ENCODE data around the gene SAXO2. TPM values are rescaled to one million over a fixed set of nuclear protein-coding genes. Genes with fewer than 3 reads are reported as not detected.
"Not testable (repeated sequence)": the region's sequence is repeated elsewhere in the genome, so short reads cannot be mapped to it uniquely, and the experiment has no call there.

Gene SAXO2
- total and polyA plus RNA-seq, 2 of the 8 experiments (the other 6 are each of a cell fraction or from before 2014, with no cell fraction given): 3.1 TPM

DNA sequence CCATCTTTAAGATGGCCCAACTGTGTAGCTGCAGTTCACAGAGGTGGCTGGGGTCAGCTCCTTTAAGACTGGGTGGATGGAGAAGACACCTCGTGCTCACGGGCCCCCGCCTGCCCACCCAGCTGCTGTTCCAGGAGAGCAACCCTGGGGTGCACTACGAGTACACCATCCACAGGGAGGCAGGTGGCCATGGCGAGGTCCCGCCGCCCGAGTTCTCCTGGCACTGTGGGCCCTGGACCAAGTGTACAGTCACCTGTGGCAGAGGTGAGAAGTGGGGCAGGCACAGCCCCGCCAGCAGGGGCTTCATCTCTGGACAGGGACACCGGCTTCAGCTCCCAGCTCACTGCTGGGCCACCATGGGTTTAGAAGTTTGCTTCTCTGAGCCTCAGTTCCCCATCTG, 59.9 kb downstream of the SAXO2 start:
- H3K27me3 ChIP-seq (replicated peaks in 1 of 4; ENCODE audit: control insufficient read depth in 3 of 4, extremely low read depth in 1 of 4, insufficient read depth in 3 of 4, low read length in 3 of 4); POLR2A ChIA-PET (ENCODE audit: partially characterized antibody); H2BK5ac ChIP-seq (ENCODE audit: low read depth, low read length); H2AK5ac ChIP-seq (ENCODE audit: low read depth, low read length); H3K27ac ChIP-seq (ENCODE audit: low read depth, low read length); H2AFZ ChIP-seq (ENCODE audit: low read length); H3K79me1 ChIP-seq (ENCODE audit: low read depth, low read length); H3K23ac ChIP-seq (ENCODE audit: insufficient read length); H3K79me2 ChIP-seq (ENCODE audit: control insufficient read depth in 1 of 2, insufficient read depth in 2 of 2, low read length in 2 of 2); H3K9me3 ChIP-seq (ENCODE audit: insufficient read depth in 2 of 2, low read depth in 1 of 2, low read length in 1 of 2); H3K4ac ChIP-seq (replicated peaks; ENCODE audit: insufficient read length, low read depth, low read length); H4K91ac ChIP-seq (replicated peaks; ENCODE audit: insufficient read length, low read length); H4K20me1 ChIP-seq (replicated peaks in 1 of 2; ENCODE audit: control insufficient read depth in 1 of 2, insufficient read depth in 2 of 2, low read length in 2 of 2); H3K4me1 ChIP-seq (replicated peaks in 1 of 4; ENCODE audit: control insufficient read depth in 3 of 4, insufficient read depth in 4 of 4, low read length in 3 of 4); DNase-seq (ENCODE audit: low read depth in 1 of 2, low spot score in 2 of 2); H4K5ac ChIP-seq (ENCODE audit: insufficient read length, low read depth, low read length); H3K14ac ChIP-seq (ENCODE audit: insufficient read length); H4K8ac ChIP-seq (ENCODE audit: extremely low read depth, insufficient read depth, low read length); H3K36me3 ChIP-seq (ENCODE audit: control insufficient read depth in 2 of 4, insufficient read depth in 4 of 4, low read length in 3 of 4); CTCF ChIA-PET (ENCODE audit: partially characterized antibody); H3K4me3 ChIP-seq (ENCODE audit: extremely low read depth in 1 of 4, insufficient read depth in 2 of 4, low read depth in 3 of 4, low read length in 4 of 4); H2BK12ac ChIP-seq (ENCODE audit: low read depth, low read length); FAIRE-seq; H3K9ac ChIP-seq (replicated peaks in 1 of 4; ENCODE audit: extremely low read depth in 1 of 4, low read depth in 3 of 4, low read length in 3 of 4); H3K4me2 ChIP-seq (ENCODE audit: insufficient read depth in 1 of 2, low read depth in 2 of 2, low read length in 2 of 2); H2BK120ac ChIP-seq (replicated peaks; ENCODE audit: low read depth, low read length); H2BK15ac ChIP-seq (ENCODE audit: low read length); H3K18ac ChIP-seq (ENCODE audit: extremely low read depth, low read length); H2BK20ac ChIP-seq (ENCODE audit: low read length); H3K23me2 ChIP-seq (ENCODE audit: low read depth, low read length); H3K56ac ChIP-seq (replicated peaks; ENCODE audit: insufficient read length, low read depth, low read length): not testable (repeated sequence)
- no CpG with 5 or more reads among the region's 10 CpGs for WGBS, 2 experiments (ENCODE audit: extremely low coverage in 1 of 2, insufficient coverage in 1 of 2, insufficient read length in 1 of 2, insufficient replicate concordance in 2 of 2, low coverage in 1 of 2, low lambda C conversion rate in 2 of 2, missing lambda C conversion rate in 1 of 2)

DNA sequence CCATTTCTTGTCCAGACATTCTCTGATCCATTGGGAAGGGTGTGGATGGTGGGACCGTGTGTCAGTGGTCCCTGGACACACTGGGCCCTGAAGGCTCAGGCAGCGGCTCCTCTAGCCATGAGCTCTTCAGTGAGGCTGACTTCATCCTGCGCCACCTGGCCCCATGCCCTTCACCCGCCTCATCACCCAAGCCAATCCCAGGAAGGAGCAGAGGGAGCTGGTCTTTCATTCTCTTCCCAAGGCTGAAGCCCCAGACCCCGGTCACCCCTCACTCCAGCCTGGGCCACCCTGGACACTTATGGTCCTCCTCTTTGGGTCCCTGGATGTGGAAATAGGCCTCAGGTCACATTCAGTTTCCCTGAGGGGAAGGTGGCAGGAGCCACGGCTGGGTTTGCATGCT, 62.2 kb downstream of the SAXO2 start:
- H3K79me1 ChIP-seq (ENCODE audit: low read depth, low read length); FAIRE-seq; H3K36me3 ChIP-seq (ENCODE audit: control insufficient read depth in 2 of 4, insufficient read depth in 4 of 4, low read length in 3 of 4); H3K4ac ChIP-seq (replicated peaks; ENCODE audit: insufficient read length, low read depth, low read length); H3K4me2 ChIP-seq (ENCODE audit: insufficient read depth in 1 of 2, low read depth in 2 of 2, low read length in 2 of 2); H2BK12ac ChIP-seq (ENCODE audit: low read depth, low read length); H4K8ac ChIP-seq (ENCODE audit: extremely low read depth, insufficient read depth, low read length); POLR2A ChIA-PET (ENCODE audit: partially characterized antibody); H3K18ac ChIP-seq (ENCODE audit: extremely low read depth, low read length); H3K4me3 ChIP-seq (ENCODE audit: extremely low read depth in 1 of 4, insufficient read depth in 2 of 4, low read depth in 3 of 4, low read length in 4 of 4); H2BK20ac ChIP-seq (ENCODE audit: low read length); H2BK15ac ChIP-seq (ENCODE audit: low read length); H2AK5ac ChIP-seq (ENCODE audit: low read depth, low read length); H3K9ac ChIP-seq (replicated peaks in 1 of 4; ENCODE audit: extremely low read depth in 1 of 4, low read depth in 3 of 4, low read length in 3 of 4); H3K27me3 ChIP-seq (replicated peaks in 1 of 4; ENCODE audit: control insufficient read depth in 3 of 4, extremely low read depth in 1 of 4, insufficient read depth in 3 of 4, low read length in 3 of 4); H2AFZ ChIP-seq (ENCODE audit: low read length); H3K23ac ChIP-seq (ENCODE audit: insufficient read length); H2BK120ac ChIP-seq (replicated peaks; ENCODE audit: low read depth, low read length); H3K56ac ChIP-seq (replicated peaks; ENCODE audit: insufficient read length, low read depth, low read length); CTCF ChIA-PET (ENCODE audit: partially characterized antibody); H3K9me3 ChIP-seq (ENCODE audit: insufficient read depth in 2 of 2, low read depth in 1 of 2, low read length in 1 of 2); H3K14ac ChIP-seq (ENCODE audit: insufficient read length); H2BK5ac ChIP-seq (ENCODE audit: low read depth, low read length); DNase-seq (ENCODE audit: low read depth in 1 of 2, low spot score in 2 of 2); H4K5ac ChIP-seq (ENCODE audit: insufficient read length, low read depth, low read length); H3K4me1 ChIP-seq (replicated peaks in 1 of 4; ENCODE audit: control insufficient read depth in 3 of 4, insufficient read depth in 4 of 4, low read length in 3 of 4); H3K23me2 ChIP-seq (ENCODE audit: low read depth, low read length); H3K79me2 ChIP-seq (ENCODE audit: control insufficient read depth in 1 of 2, insufficient read depth in 2 of 2, low read length in 2 of 2); H4K91ac ChIP-seq (replicated peaks; ENCODE audit: insufficient read length, low read length); H4K20me1 ChIP-seq (replicated peaks in 1 of 2; ENCODE audit: control insufficient read depth in 1 of 2, insufficient read depth in 2 of 2, low read length in 2 of 2); H3K27ac ChIP-seq (ENCODE audit: low read depth, low read length): not testable (repeated sequence)
- WGBS, 2 experiments (ENCODE audit: extremely low coverage in 1 of 2, insufficient coverage in 1 of 2, insufficient read length in 1 of 2, insufficient replicate concordance in 2 of 2, low coverage in 1 of 2, low lambda C conversion rate in 2 of 2, missing lambda C conversion rate in 1 of 2): 94% methylated on average over 5 of the region's 6 CpGs; no CpG with 5 or more reads in 1 of the 2 experiments
